ENCODE measurements around the gene TLCD1.

DNA sequence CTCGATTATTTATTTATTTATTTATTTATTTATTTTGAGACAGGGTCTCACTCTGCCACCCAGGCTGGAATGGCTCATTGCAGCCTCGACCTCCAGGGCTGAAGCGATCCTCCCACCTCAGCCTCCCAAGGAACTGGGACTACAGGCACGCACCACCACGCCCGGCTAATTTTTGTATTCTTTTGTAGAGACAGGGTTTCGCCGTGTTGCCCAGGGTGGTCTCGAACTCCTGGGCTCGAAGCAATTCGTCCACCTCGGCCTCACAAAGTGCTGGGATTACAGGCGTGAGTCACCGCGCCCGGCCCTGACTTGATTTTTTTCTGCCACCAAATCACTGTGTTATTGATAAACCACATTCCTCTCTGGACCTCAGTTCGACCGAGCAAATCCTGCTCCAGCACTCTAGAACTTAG lies 7.0 kb downstream of the TLCD1 start:
- TF ChIP-seq EZH2 (IDR thresholded peaks at IDR 0.05; ENCODE audit: insufficient read depth, poor library complexity, severe bottlenecking) (no peak), EZH2phosphoT487 (IDR thresholded peaks at IDR 0.05; ENCODE audit: insufficient read depth, low read depth) (no peak)

Data from GM23248 (cell line).